ENCODE measurements around the gene SMOC2. TPM values are rescaled to one million over a fixed set of nuclear protein-coding genes. Genes with fewer than 3 reads are reported as not detected.
"Not testable (repeated sequence)": the region's sequence is repeated elsewhere in the genome, so short reads cannot be mapped to it uniquely, and the experiment has no call there.

SMOC2 gene
- total RNA-seq, 1 donor from 2014 or later, result 14.4 TPM

GRCh38 chr6:168676552-168677322 is 235.8 kb downstream of the SMOC2 start:
- no peak for DNase-seq
- no peaks in the 10 kb centered on the region for H3K9me3 ChIP-seq (replicated peaks)
- no peaks in the 10 kb centered on the region for H3K4me1 ChIP-seq
- intact Hi-C loops (cut with micrococcal nuclease), result no loop called here
- TF ChIP-seq CTCF (IDR thresholded peaks at IDR 0.05; ENCODE audit: borderline replicate concordance), result no peak
- no peak overlapping the region for H3K27ac ChIP-seq (replicated peaks)
- no peaks in the 10 kb centered on the region for H3K36me3 ChIP-seq
- H3K4me3 ChIP-seq, result no peak overlapping the region
- H3K27me3 ChIP-seq (ENCODE audit: low read depth), result peaks cover 7% of the 10 kb centered on the region

- H3K4me1 ChIP-seq; H3K27me3 ChIP-seq (ENCODE audit: low read depth); H3K36me3 ChIP-seq; H3K9me3 ChIP-seq (replicated peaks); H3K4me3 ChIP-seq; H3K27ac ChIP-seq (replicated peaks); intact Hi-C loops (cut with micrococcal nuclease); DNase-seq: not testable (repeated sequence)
Observed at GRCh38 chr6:168677323-168677781, 236.4 kb downstream of the SMOC2 start.

GRCh38 chr6:168678077-168678476 is 237.1 kb downstream of the SMOC2 start:
- Histone ChIP-seq H3K4me1 (no peaks in the 10 kb centered on the region), H3K4me3 (no peak overlapping the region), H3K27ac (replicated peaks) (no peak overlapping the region), H3K9me3 (replicated peaks) (no peaks in the 10 kb centered on the region), H3K36me3 (no peaks in the 10 kb centered on the region), H3K27me3 (ENCODE audit: low read depth) (peaks cover 7% of the 10 kb centered on the region)
- intact Hi-C loops (cut with micrococcal nuclease), result no loop called here
- no peak for DNase-seq
- no peak for TF ChIP-seq CTCF (IDR thresholded peaks at IDR 0.05; ENCODE audit: borderline replicate concordance)

GRCh38 chr6:168678588-168678987 is 237.6 kb downstream of the SMOC2 start:
- no peaks in the 10 kb centered on the region for H3K9me3 ChIP-seq (replicated peaks)
- DNase-seq, result no peak
- no peaks in the 10 kb centered on the region for H3K4me1 ChIP-seq
- peaks cover 7% of the 10 kb centered on the region for H3K27me3 ChIP-seq (ENCODE audit: low read depth)
- intact Hi-C loops (cut with micrococcal nuclease), result no loop called here
- no peak for TF ChIP-seq CTCF (IDR thresholded peaks at IDR 0.05; ENCODE audit: borderline replicate concordance)
- H3K27ac ChIP-seq (replicated peaks), result no peak overlapping the region
- no peaks in the 10 kb centered on the region for H3K36me3 ChIP-seq
- no peak overlapping the region for H3K4me3 ChIP-seq

- no peaks in the 10 kb centered on the region for H3K9me3 ChIP-seq (replicated peaks)
- no peak overlapping the region for H3K27ac ChIP-seq (replicated peaks)
- H3K36me3 ChIP-seq, result no peaks in the 10 kb centered on the region
- H3K27me3 ChIP-seq (ENCODE audit: low read depth), result peaks cover 22% of the 10 kb centered on the region
- intact Hi-C loops (cut with micrococcal nuclease), result no loop called here
- H3K4me3 ChIP-seq, result no peak overlapping the region
- H3K4me1 ChIP-seq, result no peaks in the 10 kb centered on the region
- no peak for TF ChIP-seq CTCF (IDR thresholded peaks at IDR 0.05; ENCODE audit: borderline replicate concordance)
- no peak for DNase-seq
Observed at GRCh38 chr6:168681748-168682147, 240.8 kb downstream of the SMOC2 start.

- H3K9me3 ChIP-seq (replicated peaks), result no peaks in the 10 kb centered on the region
- no peak overlapping the region for H3K4me3 ChIP-seq
- no peaks in the 10 kb centered on the region for H3K4me1 ChIP-seq
- DNase-seq, result no peak
- peaks cover 28% of the 10 kb centered on the region for H3K27me3 ChIP-seq (ENCODE audit: low read depth)
- intact Hi-C loops (cut with micrococcal nuclease), result no loop called here
- no peaks in the 10 kb centered on the region for H3K36me3 ChIP-seq
- no peak for TF ChIP-seq CTCF (IDR thresholded peaks at IDR 0.05; ENCODE audit: borderline replicate concordance)
- no peak overlapping the region for H3K27ac ChIP-seq (replicated peaks)
Observed at GRCh38 chr6:168683621-168684020, 242.6 kb downstream of the SMOC2 start.
